Measurements from ENCODE around the gene SDK1.

Gene SDK1

DNA sequence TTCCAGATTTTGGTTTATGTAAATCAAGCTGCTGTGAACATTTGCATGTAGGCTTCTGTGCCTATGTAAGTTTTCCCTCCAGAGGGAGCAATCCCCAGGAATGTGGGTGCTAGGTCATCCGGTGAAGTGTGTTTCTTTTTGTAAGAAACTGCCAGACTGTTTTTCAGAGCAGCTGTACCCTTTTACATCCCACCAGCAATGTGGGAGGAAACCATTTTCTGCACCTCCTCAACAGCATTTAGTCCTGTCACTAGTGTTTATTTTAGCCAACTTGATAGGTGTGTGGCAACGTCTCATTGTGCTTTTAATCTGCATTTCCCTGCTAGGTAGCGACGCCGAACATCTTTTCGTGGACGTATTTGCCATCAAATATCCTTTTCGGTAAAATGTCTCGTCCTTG lies 985.3 kb downstream of the SDK1 start:
- TF ChIP-seq CTCF (IDR thresholded peaks at IDR 0.05; ENCODE audit: low read depth, low read length) = no peak
- H3K4me3 ChIP-seq (ENCODE audit: low read depth, low read length) = no peak overlapping the region

GRCh38 chr7:4288791-4289394 lies 987.8 kb downstream of the SDK1 start:
- no peak for TF ChIP-seq CTCF (IDR thresholded peaks at IDR 0.05; ENCODE audit: low read depth, low read length)
- no peak overlapping the region for H3K4me3 ChIP-seq (ENCODE audit: low read depth, low read length)

DNA sequence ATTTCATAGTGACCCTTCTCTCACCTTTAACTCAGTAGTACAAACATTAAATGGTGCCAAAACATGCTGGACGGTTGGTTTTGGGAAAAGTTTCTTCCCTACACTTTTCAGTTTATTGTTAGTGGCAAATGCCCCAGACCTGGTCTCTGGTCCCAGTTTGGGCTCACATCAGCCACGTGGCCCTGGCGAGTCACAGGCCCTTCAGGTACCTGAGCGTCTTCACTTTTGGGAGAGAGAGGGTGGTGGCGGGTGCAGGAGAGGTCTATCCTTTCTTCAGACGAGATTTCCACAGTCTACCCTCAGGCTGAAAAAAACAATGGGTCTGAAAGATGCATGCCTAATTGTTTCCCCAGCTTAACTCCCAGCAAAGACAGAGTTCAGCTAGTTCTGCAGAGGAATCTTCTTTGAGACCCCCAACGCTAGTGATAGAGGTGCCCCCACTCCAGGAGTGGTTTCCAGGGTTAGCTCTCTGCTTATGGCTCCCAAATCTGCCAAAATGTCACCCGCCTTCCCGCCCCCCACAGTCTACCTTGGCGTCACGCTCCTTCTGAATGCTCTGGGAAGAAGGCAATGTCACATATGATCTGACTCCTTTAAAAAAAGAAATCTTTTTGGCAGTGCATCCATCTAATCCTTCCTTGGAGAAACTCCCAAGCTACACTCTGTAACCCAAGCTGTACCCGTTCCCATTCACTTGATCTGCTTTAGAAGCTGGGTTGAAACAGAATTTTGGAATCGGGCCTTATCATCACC lies 996.3 kb downstream of the SDK1 start:
- H3K4me3 ChIP-seq (ENCODE audit: low read depth, low read length) = no peak overlapping the region
- no peak for TF ChIP-seq CTCF (IDR thresholded peaks at IDR 0.05; ENCODE audit: low read depth, low read length)

DNA sequence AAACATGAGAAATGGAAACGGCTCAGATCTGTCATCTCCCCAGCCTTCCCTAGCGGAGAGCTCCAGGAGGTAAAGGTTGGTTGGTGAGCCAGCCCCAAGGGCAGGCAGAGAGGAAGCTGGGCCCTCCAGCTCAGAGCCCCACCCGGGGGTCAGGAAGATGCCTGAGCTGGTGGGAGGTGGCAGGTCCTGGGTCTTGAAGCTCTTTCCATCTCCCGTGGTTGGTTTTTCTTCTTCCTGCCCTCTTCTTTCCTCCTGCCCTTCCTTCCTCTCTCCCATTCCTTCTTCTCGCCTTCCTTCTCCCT lies 996.8 kb downstream of the SDK1 start:
- no peak for TF ChIP-seq CTCF (IDR thresholded peaks at IDR 0.05; ENCODE audit: low read depth, low read length)
- H3K4me3 ChIP-seq (ENCODE audit: low read depth, low read length) = no peak overlapping the region

DNA sequence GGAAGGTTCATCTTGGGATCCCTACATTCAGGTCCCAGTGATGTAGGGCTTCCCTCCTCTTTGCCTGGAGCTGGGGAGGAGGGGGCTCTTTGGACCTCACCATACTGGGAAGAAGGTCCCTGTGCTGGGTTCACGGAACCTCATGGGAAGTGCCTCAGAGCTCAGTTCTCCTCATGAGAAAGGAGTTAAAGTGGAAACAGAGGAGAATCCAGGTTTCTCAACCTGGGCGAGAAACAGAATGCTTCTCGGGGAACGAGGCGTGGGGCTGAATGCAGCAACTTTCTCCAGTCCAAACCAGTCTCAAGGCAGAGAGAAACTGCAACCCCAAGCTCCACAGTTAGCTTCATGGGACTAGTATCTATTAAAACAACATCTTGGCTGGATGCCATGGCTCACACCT lies 998.4 kb downstream of the SDK1 start:
- H3K4me3 ChIP-seq (ENCODE audit: low read depth, low read length) = no peak overlapping the region
- TF ChIP-seq CTCF (IDR thresholded peaks at IDR 0.05; ENCODE audit: low read depth, low read length) = no peak

DNA sequence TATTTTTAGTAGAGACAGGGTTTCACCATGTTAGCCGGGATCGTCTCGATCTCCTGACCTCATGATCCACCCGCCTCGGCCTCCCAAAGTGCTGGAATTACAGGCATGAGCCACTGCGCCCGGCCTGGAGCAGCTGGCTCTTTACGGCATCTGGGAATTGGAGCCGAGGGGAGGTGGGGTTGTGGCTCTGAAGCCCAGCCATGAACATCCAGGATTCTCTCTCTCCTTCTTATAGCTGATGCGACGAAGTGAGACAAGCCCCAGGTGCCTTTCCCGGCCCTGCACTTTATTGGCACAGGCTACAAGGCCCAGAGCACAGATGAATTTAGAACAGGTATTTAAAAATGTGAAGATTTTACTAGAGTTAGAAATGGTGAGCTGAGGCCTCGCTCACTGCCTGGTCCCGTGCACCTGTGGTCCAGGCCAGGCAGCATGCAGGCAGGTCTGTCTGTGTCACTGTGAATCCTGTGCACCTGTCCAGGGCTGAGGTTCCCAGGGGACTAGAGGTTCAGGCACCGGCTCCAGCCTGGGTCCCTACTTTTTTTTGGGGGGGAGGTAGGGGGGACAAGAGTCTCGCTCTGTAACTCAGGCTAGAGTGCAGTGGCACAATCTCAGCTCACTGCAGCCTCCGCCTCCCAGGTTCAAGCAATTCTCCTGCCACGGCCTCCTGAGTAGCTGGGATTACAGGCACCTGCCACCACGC lies 1001.3 kb downstream of the SDK1 start:
- no peak for TF ChIP-seq CTCF (IDR thresholded peaks at IDR 0.05; ENCODE audit: low read depth, low read length)
- H3K4me3 ChIP-seq (ENCODE audit: low read depth, low read length) = no peak overlapping the region

Measured in WI38 (cell line).